IMR-90 (cell line): ENCODE results near the gene ARHGEF18. TPM values are rescaled to one million over a fixed set of nuclear protein-coding genes. Genes with fewer than 3 reads are reported as not detected.

ENCODE experiments used
- ATAC-seq: fragments of 200-7000 bp; cut with Tn5 transposase; 2 replicates; pipeline ENCODE4 v1.9.1; 2020; ENCODE audit warnings: low read depth, mild to moderate bottlenecking, moderate library complexity
- BruUV-seq: library from RNA; stranded (reverse); fragments of 400-500 nt; replicated peaks from 2 replicates; lab custom pipeline; 2021; lab: Mats Ljungman, UMichigan
- CTCF ChIA-PET: fragments of 300-600 bp; formaldehyde crosslinking; extraction: SDS; loops from one replicate; lab custom pipeline; 2021; ENCODE audit warnings: antibody characterized with exemption; lab: Yijun Ruan, JAX
- POLR2A ChIA-PET: fragments of 300-600 bp; sonication (Branson Sonifier 250); formaldehyde crosslinking; loops from one replicate; lab custom pipeline; 2022; ENCODE audit warnings: antibody characterized with exemption; ENCODE audit not compliant: unreplicated experiment; lab: Charles Lee
- DNase-seq: peaks from one replicate; pipeline ENCODE4 v3.0.0; 2013
- H2AFZ ChIP-seq: replicated peaks from 2 replicates; pipeline ENCODE3; 2013; ENCODE audit warnings: low read length, mild to moderate bottlenecking; ENCODE audit not compliant: poor library complexity
- H2AK5ac ChIP-seq: 2 replicates; pipeline ENCODE4 v1.6.1; 2013; ENCODE audit warnings: low read depth, low read length, inconsistent platforms
- H2AK9ac ChIP-seq: replicated peaks from 2 replicates; pipeline ENCODE3; 2013; ENCODE audit warnings: mild to moderate bottlenecking, low read depth, low read length, moderate library complexity; ENCODE audit not compliant: poor library complexity
- H2BK120ac ChIP-seq: 2 replicates; pipeline ENCODE4 v1.6.1; 2013; ENCODE audit warnings: low read depth, low read length, inconsistent platforms
- H2BK15ac ChIP-seq: 3 replicates; pipeline ENCODE4 v1.6.1; 2013; ENCODE audit warnings: low read depth, low read length, inconsistent platforms
- H2BK20ac ChIP-seq: 2 replicates; pipeline ENCODE4 v1.6.1; 2013; ENCODE audit warnings: low read depth, mild to moderate bottlenecking, inconsistent platforms, low read length, moderate library complexity
- H2BK5ac ChIP-seq: 2 replicates; pipeline ENCODE4 v1.6.1; 2013; ENCODE audit warnings: mild to moderate bottlenecking, low read depth, low read length, inconsistent platforms; ENCODE audit not compliant: poor library complexity, severe bottlenecking
- H3K14ac ChIP-seq: replicated peaks from 2 replicates; pipeline ENCODE4 v1.6.1; 2013; ENCODE audit warnings: low read depth, low read length, inconsistent platforms
- H3K18ac ChIP-seq: 2 replicates; pipeline ENCODE4 v1.6.1; 2013; ENCODE audit warnings: low read depth, low read length, control low read depth
- H3K23ac ChIP-seq: 2 replicates; pipeline ENCODE4 v1.6.1; 2013; ENCODE audit warnings: low read depth, low read length, inconsistent platforms
- H3K27ac ChIP-seq: 2 replicates; pipeline ENCODE4 v1.5.1; 2013; ENCODE audit warnings: mild to moderate bottlenecking, control low read depth, low read length; ENCODE audit not compliant: insufficient read depth
- H3K27me3 ChIP-seq: 2 replicates; pipeline ENCODE4 v1.6.1; 2013; ENCODE audit warnings: low read length; ENCODE audit not compliant: control insufficient read depth, insufficient read depth
- H3K36me3 ChIP-seq: 2 replicates; pipeline ENCODE4 v1.6.1; 2013; ENCODE audit warnings: low read length, mixed read lengths; ENCODE audit not compliant: control insufficient read depth, insufficient read depth
- H3K4ac ChIP-seq: 2 replicates; pipeline ENCODE4 v1.6.1; 2013; ENCODE audit warnings: low read depth, low read length, inconsistent platforms
- H3K4me1 ChIP-seq: 2 replicates; pipeline ENCODE4 v1.6.1; 2013; ENCODE audit warnings: low read length, mixed read lengths; ENCODE audit not compliant: control insufficient read depth, insufficient read depth
- H3K4me2 ChIP-seq: 2 replicates; pipeline ENCODE4 v1.6.1; 2013; ENCODE audit warnings: low read depth, mild to moderate bottlenecking, control low read depth, low read length, moderate library complexity
- H3K4me3 ChIP-seq: 2 replicates; pipeline ENCODE4 v1.5.1; 2013; ENCODE audit warnings: low read depth, mild to moderate bottlenecking, control low read depth, low read length, moderate library complexity; ENCODE audit not compliant: insufficient read depth
- H3K56ac ChIP-seq: 2 replicates; pipeline ENCODE4 v1.6.1; 2013; ENCODE audit warnings: low read length, inconsistent platforms; ENCODE audit not compliant: insufficient read depth; ENCODE audit errors: extremely low read depth
- H3K79me1 ChIP-seq, 2 experiments: 2 replicates each; pipeline ENCODE4 v1.6.1; 2013; ENCODE audit warnings: low read length in 2 of 2, inconsistent platforms in 1 of 2, low read depth in 1 of 2
- H3K9ac ChIP-seq: 2 replicates; pipeline ENCODE4 v1.6.1; 2013; ENCODE audit warnings: low read depth, low read length, control low read depth
- H3K9me1 ChIP-seq: 2 replicates; pipeline ENCODE4 v1.6.1; 2013; ENCODE audit warnings: low read length, inconsistent platforms; ENCODE audit not compliant: insufficient read depth
- H3K9me3 ChIP-seq: 2 replicates; pipeline ENCODE4 v1.6.1; 2013; ENCODE audit warnings: low read length; ENCODE audit not compliant: control insufficient read depth, insufficient read depth
- H4K20me1 ChIP-seq: 2 replicates; pipeline ENCODE4 v1.6.1; 2013; ENCODE audit warnings: low read length, inconsistent platforms; ENCODE audit not compliant: insufficient read depth
- H4K5ac ChIP-seq: 2 replicates; pipeline ENCODE4 v1.6.1; 2013; ENCODE audit warnings: mild to moderate bottlenecking, low read depth, low read length, control low read depth
- H4K8ac ChIP-seq, 2 experiments: 2 replicates each; pipeline ENCODE4 v1.6.1; 2013; ENCODE audit warnings: low read depth in 2 of 2, low read length in 2 of 2, control low read depth in 1 of 2, inconsistent platforms in 1 of 2
- H4K91ac ChIP-seq: 2 replicates; pipeline ENCODE4 v1.6.1; 2013; ENCODE audit warnings: low read depth, low read length, inconsistent platforms; ENCODE audit not compliant: insufficient read depth
- MAZ ChIP-seq: IDR thresholded peaks from 2 replicates; pipeline ENCODE4 v1.6.1; 2012; ENCODE audit warnings: low read depth, mild to moderate bottlenecking, low read length, improper control_type of control experiment, moderate library complexity, borderline replicate concordance
- RFX5 ChIP-seq: IDR thresholded peaks from 2 replicates; pipeline ENCODE4 v1.8.0; 2012; ENCODE audit warnings: low read depth, mild to moderate bottlenecking, low read length, moderate library complexity
- WGBS, 2 experiments: methylation state at CpG; one replicate each; pipeline versions ENCODE4 v1.1.5 to v1.1.7; 2013; ENCODE audit warnings: missing lambda C conversion rate in 2 of 2; ENCODE audit not compliant: insufficient read length in 1 of 2; ENCODE audit errors: extremely low coverage in 2 of 2; 5-methylcytosine and 5-hydroxymethylcytosine counted together
- dilution Hi-C: fragments of 300-500 bp; cut with HindIII; formaldehyde crosslinking; loops from one replicate; pipeline ENCODE4 v1.14.3; 2018; ENCODE audit warnings: low sequenced_read_pairs; ENCODE audit not compliant: unreplicated experiment
- in situ Hi-C: fragments of 300-500 bp; cut with MboI; formaldehyde crosslinking; loops from 3 replicates; pipeline ENCODE4 v1.14.3; 2019; ENCODE audit warnings: low sequenced_read_pairs, inconsistent platforms, mixed read lengths
- intact Hi-C: fragments of 100-400 bp; cut with micrococcal nuclease; formaldehyde crosslinking; loops from 2 replicates; pipeline ENCODE4 v1.10.0; 2022
- polyA plus RNA-seq, 3 experiments: library from polyadenylated mRNA; depleted of rRNA; stranded (reverse); fragments of >200 nt; gene quantifications; 2 replicates each; pipeline ENCODE4 v1.2.3, GENCODE V29; 2012; ENCODE audit warnings: low replicate concordance in 1 of 3
- total RNA-seq: library from RNA; depleted of rRNA; stranded (reverse); fragments of >200 nt; gene quantifications from 2 replicates; pipeline ENCODE4 v1.2.3, GENCODE V29; 2012

Gene ARHGEF18
- total and polyA plus RNA-seq, 2 of the 4 experiments (the other 2 are of a cell fraction), result 11.6 to 12.4 TPM

GRCh38 chr19:7363225-7363624 is 14.5 kb downstream of the ARHGEF18 start:
- H4K5ac ChIP-seq, result no peak overlapping the region
- no peak overlapping the region for H3K4me3 ChIP-seq
- peaks cover 1% of the 10 kb centered on the region; the same call in 1 of the 2 replicates for H3K27me3 ChIP-seq
- H3K4me1 ChIP-seq, result no peaks in the 10 kb centered on the region
- no peaks in the 10 kb centered on the region; the same call in 1 of the 2 replicates for H3K9me3 ChIP-seq
- H3K14ac ChIP-seq, result no peak overlapping the region
- no peak overlapping the region for H2AK9ac ChIP-seq
- no peak overlapping the region for H3K4ac ChIP-seq
- H3K56ac ChIP-seq, result no peak overlapping the region
- no peak overlapping the region for H3K23ac ChIP-seq
- H3K9ac ChIP-seq, result no peak overlapping the region
- H3K4me2 ChIP-seq, result no peak overlapping the region
- no peak overlapping the region for H3K18ac ChIP-seq
- H3K79me1 ChIP-seq, result no peaks in the 10 kb centered on the region
- no peak overlapping the region for H4K91ac ChIP-seq
- DNase-seq, result no peak
- BruUV-seq, result no TSS peak
- no peaks in the 10 kb centered on the region for H3K36me3 ChIP-seq
- no peak overlapping the region for H2BK120ac ChIP-seq
- CTCF ChIA-PET, result no interaction called here
- no peaks in the 10 kb centered on the region for H4K20me1 ChIP-seq
- dilution Hi-C loops (no loop called here), in situ Hi-C loops (loop anchor here (10.0 kb wide), 1 partner anchor 442 kb away; no protein-coding TSS in a partner anchor), intact Hi-C loops (no loop called here)
- H3K9me1 ChIP-seq, result no peaks in the 10 kb centered on the region
- H2AFZ ChIP-seq, result no peak overlapping the region
- H2BK20ac ChIP-seq, result no peak overlapping the region
- no peak for ATAC-seq
- H3K27ac ChIP-seq, result no peak overlapping the region
- no peak overlapping the region for H2BK5ac ChIP-seq
- H2BK15ac ChIP-seq, result no peak overlapping the region
- no peak overlapping the region for H4K8ac ChIP-seq
- H2AK5ac ChIP-seq, result no peak overlapping the region
- POLR2A ChIA-PET, result no interaction called here
- WGBS, 2 experiments, result 65 to 100% methylated on average over 1 to 2 of the region's 2 CpGs
- TF ChIP-seq RFX5 (no peak), MAZ (no peak)
